HG02840 (cell line): ENCODE measurements around the gene ERICH3.
"Not testable (repeated sequence)": the region's sequence is repeated elsewhere in the genome, so short reads cannot be mapped to it uniquely, and the experiment has no call there.

Source experiments
- ATAC-seq: cut with Tn5 transposase; IDR thresholded peaks from one replicate; pipeline ENCODE4 v1.9.1; 2021; ENCODE audit warnings: mild to moderate bottlenecking, moderate library complexity, moderate number of reproducible peaks; ENCODE audit not compliant: unreplicated experiment, low FRiP score

The ERICH3 gene

DNA sequence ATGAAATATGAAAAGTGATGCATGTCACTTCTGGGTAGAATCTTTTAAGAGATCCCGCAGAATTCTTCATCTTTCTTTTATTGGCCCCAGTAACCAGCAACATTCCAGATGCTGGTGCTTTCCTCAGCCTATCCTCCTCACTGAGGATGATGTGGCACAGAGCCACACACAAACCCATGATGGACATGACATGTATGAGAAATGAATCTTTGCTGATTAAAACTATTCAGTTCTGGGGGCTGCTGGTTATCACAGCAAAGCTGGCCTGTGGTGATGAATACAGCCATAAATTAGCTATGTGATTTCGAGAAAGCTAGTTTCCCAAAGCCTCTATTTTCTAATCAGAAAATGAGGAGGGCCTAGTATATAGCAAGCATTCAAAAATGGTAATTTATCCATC is 8.3 kb upstream of the ERICH3 start:
- ATAC-seq, result no peak

DNA sequence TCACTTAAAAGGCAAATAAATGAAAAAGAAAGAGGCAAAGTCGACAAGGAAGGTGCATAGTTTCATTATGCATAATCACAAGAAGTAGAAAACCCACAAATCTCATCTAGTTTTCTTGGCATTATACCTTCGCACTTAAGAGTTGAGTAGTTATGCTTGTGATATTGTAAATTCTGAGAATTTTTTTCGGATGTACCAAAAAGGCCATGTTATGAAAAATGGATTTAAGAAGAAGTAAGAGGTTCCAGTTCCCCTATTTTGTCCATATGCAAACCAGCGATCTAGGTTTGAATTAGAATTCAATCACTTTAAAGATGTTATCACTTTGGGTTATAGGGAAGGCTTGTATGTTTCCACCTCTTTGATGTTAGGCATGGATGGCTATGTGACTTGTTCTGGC is 7.9 kb upstream of the ERICH3 start:
- peak; percentile 72 for ATAC-seq

DNA sequence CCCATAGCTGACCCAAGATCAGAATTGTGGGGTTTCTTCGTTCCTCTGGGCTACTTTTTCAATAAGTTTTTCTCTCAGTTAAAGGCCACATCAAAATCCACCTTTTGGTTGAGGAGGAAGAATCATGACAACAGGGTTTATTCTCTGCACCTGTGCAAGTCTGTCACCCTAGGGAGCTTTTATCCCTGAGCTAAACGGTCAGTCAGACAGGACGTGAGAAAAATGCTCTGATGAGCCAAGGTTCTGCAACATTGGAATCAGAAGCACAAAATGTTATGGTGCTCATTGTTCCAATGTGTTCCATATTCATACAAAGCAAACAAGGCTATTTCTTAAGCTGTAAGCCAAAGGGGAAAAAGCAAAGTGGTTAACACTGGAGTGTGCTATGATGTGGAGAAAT is 7.4 kb upstream of the ERICH3 start:
- ATAC-seq, result peak; percentile 18

DNA sequence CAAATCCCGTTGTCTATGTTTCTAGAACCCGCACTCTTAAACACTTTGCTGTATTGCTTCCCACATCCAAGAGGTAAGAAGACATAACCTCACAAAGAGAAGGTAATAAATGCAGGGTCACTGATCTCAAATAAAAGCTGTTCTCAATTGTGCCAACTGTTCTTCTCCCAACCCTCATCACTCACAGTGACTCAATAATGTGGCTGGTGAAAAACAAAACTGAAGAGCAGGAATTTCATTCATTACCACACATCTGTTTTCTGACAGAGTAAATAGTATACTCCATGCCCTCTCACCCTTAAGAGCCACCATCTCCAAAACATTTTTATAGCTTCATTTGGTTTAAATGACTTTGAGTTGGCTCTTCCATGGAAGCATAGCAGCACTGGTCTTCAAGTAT is 6.2 kb upstream of the ERICH3 start:
- ATAC-seq, result no peak

DNA sequence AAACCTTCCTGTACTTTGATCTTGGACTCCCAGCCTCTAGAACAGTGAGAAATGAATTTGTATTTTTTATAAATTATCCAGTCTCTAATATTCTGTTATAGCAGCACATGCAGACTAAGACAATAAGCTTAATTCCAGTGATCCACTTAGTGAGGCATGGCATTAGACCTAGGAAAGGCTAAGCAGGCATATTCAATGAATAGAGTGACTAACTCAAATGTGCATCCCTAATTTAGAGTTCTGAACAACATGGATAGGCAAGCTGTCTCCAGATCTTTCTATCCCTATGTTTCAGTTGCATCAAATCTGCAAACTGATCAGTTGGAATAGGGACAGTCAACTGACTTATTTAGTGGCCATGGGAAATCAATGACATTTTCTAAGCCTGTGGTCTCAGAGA is 4.3 kb upstream of the ERICH3 start:
- ATAC-seq, result no peak

DNA sequence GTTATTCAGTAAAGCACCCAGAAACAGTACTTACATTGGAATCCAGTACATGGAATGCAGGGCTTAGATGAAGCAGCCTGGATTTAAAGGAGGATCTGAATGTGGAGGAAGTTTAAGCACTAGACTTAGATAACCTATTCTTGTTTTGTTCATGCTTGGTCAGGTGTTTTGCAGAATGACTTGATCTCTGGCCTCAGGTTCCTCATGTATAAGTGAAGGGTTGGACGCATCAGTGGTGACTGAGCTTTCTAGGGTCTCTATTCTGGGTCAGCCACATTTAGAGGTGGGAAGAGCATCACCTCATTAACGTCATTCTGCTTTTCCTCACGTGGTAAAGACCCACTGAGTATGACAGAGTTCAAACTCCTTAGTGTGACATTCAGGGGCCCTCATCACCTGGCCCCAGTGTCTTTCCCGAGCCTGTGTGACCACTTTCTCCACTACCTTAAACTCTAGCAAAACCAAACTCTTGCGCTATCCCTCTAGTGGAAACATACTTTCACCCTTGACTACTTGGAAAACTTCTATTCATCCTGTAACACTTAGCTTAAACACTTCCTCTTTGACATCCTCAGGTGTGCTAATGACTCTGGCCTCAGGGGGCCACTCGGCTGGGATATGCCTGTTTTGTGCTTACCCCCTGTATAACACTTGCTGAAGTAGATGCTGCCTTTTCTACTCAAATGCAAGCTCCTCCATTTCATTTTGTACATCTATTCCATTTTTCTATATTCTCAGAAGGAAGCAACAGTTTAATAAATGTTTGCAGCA is 871 bp upstream of the ERICH3 start:
- no peak for ATAC-seq

DNA sequence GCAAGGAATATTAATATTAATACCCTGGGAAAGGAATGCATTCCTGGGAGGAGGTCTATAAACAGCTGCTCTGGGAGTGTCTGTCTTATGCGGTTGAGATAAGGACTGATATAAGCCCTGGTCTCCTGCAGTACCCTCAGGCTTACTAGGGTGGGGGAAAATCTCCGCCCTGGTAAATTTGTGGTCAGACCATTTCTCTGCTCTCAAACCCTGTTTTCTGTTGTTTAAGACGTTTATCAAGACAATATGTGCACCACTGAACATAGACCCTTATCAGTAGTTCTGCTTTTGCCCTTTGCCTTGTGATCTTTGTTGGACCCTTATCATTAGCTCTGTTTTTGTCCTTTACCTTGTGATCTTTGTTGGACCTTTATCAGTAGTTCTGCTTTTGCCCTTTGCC is 2.7 kb downstream of the ERICH3 start:
- ATAC-seq, result not testable (repeated sequence)

DNA sequence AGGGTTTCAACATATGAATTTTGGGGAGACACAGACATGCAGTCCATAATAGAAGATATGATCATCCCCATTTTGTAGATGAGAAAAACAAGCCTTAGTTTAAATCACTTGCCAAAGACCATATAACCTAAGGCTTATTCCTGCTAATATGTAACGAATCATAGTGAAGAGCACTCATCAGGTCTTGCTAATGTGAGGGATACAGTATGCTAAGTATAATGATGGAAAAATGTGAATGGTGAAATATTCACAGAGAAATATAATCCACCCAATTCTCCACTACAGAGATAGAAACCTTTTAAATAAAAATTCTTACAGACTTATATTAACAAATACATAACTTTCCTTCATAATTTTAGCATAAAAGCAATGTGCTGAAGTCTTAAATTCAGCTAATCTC is 18.9 kb downstream of the ERICH3 start:
- no peak for ATAC-seq

DNA sequence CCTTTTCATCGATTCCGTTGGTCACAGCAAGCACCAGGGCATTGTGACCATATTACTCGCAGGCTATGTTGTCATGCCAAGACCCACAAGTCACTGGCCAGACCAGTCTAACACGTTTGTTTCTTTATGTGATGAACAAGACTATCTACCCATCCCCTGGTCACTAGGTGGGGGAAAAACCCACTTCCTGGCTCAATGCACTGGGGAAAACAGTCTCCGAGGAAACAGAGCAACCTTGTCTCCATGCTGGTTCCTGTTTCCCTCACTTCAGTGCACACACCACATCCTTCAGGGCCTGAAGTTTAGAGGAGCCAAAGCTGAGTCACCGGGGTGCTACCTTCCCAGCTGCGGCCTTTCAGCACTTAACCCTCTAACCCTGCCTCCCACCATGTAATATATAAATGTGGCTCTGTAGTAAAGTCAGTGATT is 20.9 kb downstream of the ERICH3 start:
- ATAC-seq, result peak; percentile 98

DNA sequence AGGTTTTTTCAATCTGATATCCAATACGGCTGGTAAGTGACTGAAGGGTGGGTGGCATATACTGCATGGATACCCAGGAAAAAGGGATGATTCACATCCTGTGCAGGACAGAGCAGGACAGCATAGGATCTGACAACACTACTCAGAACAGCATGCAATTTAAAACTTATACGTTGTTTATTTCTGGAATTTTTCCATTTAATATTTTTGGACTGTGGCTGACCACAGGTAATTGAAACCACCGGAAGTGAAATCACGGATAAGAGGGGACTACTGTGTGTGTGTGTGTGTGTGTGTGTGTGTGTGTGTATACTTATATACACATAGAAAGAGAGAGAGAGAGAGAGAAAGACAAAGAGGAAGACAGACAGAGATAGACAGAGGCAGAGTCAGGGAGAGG is 23.0 kb downstream of the ERICH3 start:
- no peak for ATAC-seq

DNA sequence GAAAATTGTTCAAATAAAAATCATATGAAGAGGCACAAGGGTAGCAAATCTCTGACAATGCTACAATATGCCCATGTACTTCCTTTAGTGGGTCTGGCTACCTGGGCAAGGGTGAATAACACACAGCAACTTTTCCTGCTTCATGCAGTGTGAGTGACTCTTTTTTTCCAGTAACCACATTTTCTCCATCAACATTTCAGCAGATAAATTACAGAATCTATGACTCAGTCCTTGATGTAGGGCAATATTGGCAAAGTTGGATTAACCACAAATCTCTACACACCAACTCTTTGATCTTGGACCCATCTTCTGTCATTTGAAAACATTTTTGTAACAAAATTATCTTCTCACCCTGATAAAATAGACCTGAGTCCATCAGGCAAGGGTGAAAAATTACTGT is 31.7 kb downstream of the ERICH3 start:
- ATAC-seq, result no peak

DNA sequence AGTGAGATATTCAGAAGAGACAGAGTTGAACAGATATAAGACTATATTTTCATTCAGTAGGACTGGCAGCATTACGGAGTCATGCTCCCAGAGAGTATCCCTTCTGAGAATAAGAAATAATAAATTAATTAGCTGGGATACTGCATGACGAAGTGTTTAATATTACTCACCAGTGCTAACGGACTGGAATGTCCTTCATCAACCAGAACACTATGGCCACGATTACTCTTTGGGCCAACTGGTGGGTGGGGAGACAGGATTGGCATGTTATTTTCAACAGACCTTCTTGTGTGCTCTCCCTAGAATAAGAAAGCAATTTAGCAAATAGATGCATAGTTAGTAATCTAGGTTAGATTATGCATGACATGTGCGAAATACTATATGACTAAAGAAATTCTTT is 32.4 kb downstream of the ERICH3 start:
- no peak for ATAC-seq

DNA sequence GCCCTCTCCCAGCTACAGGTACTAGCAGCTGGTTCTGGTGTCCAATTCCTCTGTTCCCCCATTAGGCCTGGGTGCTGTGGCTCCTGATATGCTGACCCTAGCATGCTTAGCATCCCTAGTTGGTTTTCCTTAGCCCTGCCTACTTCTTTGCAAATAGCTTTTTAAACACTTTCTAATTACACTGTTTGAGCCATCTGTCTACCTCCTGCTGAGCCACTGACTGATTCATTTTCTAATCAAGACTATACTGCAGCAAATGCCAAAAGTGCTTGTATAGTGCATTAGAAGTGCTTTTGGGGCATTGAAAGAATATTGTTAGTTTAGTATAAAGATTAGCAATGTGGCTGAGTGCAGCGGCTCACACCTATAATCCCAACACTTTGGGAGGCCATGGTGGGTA is 36.3 kb downstream of the ERICH3 start:
- no peak for ATAC-seq

DNA sequence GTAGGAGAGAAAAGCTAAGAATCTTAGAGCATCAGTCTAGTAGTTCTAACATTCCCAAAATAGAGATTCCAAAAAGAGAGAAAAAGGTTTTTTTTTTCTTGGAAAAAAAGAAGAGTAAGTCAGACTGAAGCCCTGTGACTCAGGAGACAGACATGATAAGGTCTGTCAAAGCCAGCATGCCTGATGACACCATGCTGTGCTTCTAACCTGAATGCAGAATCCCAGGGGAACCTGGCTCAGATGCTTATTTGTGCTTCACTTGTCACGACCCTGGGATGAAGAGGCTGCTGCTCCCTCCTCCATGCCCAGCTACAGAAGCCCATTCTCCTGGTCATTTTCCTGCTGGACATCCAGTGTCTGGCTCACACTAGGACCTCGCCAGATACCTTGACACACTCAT is 44.3 kb downstream of the ERICH3 start:
- no peak for ATAC-seq

DNA sequence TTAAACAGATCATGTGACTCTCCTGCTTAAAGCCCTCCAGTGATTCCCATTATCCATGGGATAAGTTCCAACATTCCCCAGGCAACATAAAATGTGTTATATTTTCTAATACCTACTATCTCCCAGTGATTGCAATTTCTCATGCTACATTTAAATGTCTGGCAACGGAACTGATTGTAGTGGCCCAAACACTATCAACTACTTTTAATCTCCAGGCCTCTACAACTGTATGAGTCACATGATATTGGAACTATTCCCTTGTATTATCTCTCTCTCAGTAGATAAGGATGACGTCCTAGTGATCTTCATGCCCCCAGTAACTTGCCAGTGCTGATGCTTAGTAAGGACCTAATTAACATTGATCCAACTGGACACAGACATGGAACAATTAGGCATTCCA is 49.9 kb downstream of the ERICH3 start:
- no peak for ATAC-seq

DNA sequence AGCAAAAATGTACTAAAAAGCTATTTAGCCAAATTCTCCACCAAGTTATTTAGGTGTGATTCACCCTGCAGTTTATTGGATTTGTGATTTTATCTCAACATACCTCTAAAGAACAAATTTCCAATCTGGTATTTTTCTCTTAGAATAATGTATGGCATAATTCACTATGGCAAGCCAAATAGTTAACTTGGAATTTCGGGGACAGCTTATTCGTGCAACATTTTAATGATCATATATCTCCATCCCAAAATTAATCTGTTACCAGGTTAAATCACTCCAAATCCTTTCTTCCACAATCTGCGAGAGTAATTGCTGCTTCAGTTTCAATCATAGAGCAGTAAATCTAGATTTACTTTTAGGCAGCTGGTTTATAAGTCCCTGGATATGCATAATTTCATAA is 53.4 kb downstream of the ERICH3 start:
- ATAC-seq, result no peak

DNA sequence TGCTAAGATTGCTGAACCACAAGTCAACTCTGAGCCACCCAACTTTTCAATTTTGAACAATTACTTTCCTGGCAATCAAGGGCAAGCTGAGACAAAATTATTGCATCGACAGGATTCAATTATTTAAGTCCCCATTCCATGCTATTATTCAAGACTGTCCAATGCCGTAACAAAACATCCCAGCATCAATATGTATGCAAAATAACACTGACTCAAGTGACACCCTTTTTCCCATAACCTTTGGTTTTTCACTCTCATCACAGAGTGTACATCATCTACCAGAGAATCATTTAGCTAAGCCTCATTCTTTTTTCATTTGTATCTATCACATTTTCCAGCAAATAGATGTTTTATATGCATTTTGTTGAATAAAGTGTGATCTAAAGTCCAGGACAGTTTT is 54.6 kb downstream of the ERICH3 start:
- ATAC-seq, result no peak

DNA sequence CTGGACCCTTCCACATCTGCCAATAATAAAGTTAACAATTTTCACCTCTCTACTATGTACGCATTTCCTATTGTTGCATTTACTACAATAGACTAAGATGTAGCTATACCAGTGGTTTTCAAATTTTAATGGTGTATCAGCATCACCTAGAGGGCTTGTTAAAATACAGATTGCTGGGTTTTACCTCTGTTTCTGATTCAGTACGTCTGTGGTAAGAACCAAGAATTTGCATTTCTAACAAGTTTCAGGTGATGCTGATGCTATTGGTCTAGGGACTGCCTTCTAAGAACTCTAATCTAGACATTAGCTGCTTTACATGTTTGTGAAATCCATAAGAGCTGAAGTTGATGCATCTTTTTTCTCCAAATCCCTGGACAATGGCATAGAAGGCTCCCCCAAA is 59.7 kb downstream of the ERICH3 start:
- ATAC-seq, result no peak

DNA sequence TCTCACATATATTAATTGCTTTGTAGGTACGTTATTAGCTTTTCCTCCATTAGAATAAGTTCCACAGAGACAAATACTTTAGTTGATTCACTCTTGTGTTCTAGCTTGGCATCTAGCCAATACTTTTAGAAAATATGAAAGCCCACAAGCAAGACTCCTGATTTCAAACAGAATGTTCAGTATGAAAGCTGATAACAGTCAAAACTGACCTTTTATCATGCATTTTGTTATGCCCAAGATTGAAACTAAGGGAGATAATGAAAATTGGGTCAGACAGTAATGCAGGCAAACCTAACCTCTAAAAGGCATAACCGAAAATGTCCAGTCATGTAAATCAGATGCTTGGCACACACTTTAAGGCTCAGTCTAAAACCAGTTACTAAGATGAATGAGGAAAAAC is 61.7 kb downstream of the ERICH3 start:
- ATAC-seq, result no peak

DNA sequence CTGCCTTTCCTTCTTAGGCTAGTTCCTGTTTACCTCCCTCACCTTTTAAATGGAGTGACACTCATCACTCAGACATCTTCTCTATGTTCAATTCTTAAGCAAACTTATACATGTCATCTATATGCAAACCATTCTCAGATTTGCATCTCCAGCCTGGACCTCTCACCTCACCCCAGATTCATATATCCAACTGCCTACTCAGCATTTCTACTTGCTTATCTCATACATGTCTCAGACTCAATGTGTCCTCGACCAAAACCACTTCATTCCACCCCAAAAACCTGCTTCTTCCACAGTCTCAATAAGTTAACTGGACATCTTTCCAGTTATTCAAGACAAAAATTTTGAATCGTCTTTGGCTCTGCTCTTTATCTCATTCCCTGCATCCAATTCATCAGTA is 62.6 kb downstream of the ERICH3 start:
- ATAC-seq, result no peak

DNA sequence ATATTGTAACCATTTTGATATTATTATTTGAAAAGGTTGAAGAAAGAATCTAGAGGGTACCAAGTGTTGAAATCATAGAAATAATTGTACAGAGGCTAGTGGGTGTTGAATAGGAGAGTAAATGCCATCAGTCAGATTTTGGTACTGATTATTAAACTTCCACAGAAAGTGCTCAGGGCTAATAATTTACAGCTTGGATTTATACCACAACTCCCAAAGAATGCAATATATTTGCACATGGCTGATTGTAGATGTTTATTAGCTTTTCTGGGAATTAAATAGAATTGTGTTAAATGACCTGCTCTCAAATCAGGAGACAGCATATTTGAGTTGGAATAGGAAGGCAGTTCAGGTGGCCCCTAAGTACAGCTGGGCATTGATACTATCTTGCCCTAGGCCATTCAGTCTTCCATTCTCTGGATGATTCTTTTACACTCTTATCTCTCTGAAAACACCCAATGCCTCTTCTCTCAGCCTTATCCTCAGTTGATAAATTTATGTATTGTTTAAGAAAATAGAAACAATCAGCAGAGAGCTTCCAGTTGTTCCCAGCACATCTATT is 63.7 kb downstream of the ERICH3 start:
- ATAC-seq, result no peak

DNA sequence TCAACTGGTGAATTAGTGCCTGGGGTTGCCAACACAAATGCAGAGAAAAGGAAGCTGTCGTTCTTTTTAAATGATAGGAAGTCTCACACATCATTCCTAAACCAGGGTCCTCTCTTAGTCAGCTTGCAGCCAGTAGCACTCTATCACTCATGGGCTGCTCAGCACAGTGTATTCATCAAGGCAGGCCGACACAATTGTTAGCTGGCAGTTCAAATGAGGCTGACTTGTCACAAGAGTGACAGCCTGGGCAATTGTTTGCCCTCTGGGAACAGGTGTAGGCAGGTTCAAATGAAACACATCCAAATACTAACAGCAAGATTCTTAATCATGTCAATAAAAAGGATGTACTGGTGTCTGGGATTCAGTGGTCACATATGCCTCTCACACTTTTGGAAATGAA is 76.9 kb downstream of the ERICH3 start:
- ATAC-seq, result no peak
